ENCODE results near the gene SLC10A7.

Gene SLC10A7

GRCh38 chr4:146494143-146494542 lies 27.6 kb downstream of the SLC10A7 start:
- no peak for DNase-seq (ENCODE audit: low read depth)

- DNase-seq (ENCODE audit: low read depth): no peak
Measured at GRCh38 chr4:146490106-146490505, 31.6 kb downstream of the SLC10A7 start.

GRCh38 chr4:146488495-146489174 lies 33.1 kb downstream of the SLC10A7 start:
- DNase-seq (ENCODE audit: low read depth): no peak

- DNase-seq (ENCODE audit: low read depth): no peak
Measured at GRCh38 chr4:146486565-146486964, 35.2 kb downstream of the SLC10A7 start.

GRCh38 chr4:146485968-146486367 lies 35.8 kb downstream of the SLC10A7 start:
- DNase-seq (ENCODE audit: low read depth): no peak

GRCh38 chr4:146482788-146483187 lies 39.0 kb downstream of the SLC10A7 start:
- DNase-seq (ENCODE audit: low read depth): no peak

- DNase-seq (ENCODE audit: low read depth): no peak
Measured at GRCh38 chr4:146481246-146481645, 40.5 kb downstream of the SLC10A7 start.

GRCh38 chr4:146478009-146478408 lies 43.7 kb downstream of the SLC10A7 start:
- no peak for DNase-seq (ENCODE audit: low read depth)

- no peak for DNase-seq (ENCODE audit: low read depth)
Measured at GRCh38 chr4:146477054-146477453, 44.7 kb downstream of the SLC10A7 start.

- DNase-seq (ENCODE audit: low read depth): no peak
Measured at GRCh38 chr4:146472404-146472803, 49.3 kb downstream of the SLC10A7 start.

- no peak for DNase-seq (ENCODE audit: low read depth)
Measured at GRCh38 chr4:146470604-146471003, 51.1 kb downstream of the SLC10A7 start.

GRCh38 chr4:146469022-146469421 lies 52.7 kb downstream of the SLC10A7 start:
- DNase-seq (ENCODE audit: low read depth): no peak

- DNase-seq (ENCODE audit: low read depth): no peak
Measured at GRCh38 chr4:146465628-146466027, 56.1 kb downstream of the SLC10A7 start.

GRCh38 chr4:146462251-146462650 lies 59.5 kb downstream of the SLC10A7 start:
- no peak for DNase-seq (ENCODE audit: low read depth)

GRCh38 chr4:146458594-146458993 lies 63.1 kb downstream of the SLC10A7 start:
- DNase-seq (ENCODE audit: low read depth): no peak

GRCh38 chr4:146456681-146457080 lies 65.1 kb downstream of the SLC10A7 start:
- DNase-seq (ENCODE audit: low read depth): no peak

GRCh38 chr4:146453181-146453807 lies 68.4 kb downstream of the SLC10A7 start:
- no peak for DNase-seq (ENCODE audit: low read depth)

- DNase-seq (ENCODE audit: low read depth): no peak
Measured at GRCh38 chr4:146450524-146450923, 71.2 kb downstream of the SLC10A7 start.

GRCh38 chr4:146446555-146446954 lies 75.2 kb downstream of the SLC10A7 start:
- no peak for DNase-seq (ENCODE audit: low read depth)

GRCh38 chr4:146445198-146446150 lies 76.3 kb downstream of the SLC10A7 start:
- DNase-seq (ENCODE audit: low read depth): no peak

- DNase-seq (ENCODE audit: low read depth): no peak
Measured at GRCh38 chr4:146443525-146443924, 78.2 kb downstream of the SLC10A7 start.

GRCh38 chr4:146442801-146443200 lies 78.9 kb downstream of the SLC10A7 start:
- DNase-seq (ENCODE audit: low read depth): no peak

- DNase-seq (ENCODE audit: low read depth): no peak
Measured at GRCh38 chr4:146439999-146440398, 81.7 kb downstream of the SLC10A7 start.
